ENCODE results near the gene TFB1M. TPM values are rescaled to one million over a fixed set of nuclear protein-coding genes. Genes with fewer than 3 reads are reported as not detected.

TFB1M gene
- total RNA-seq, 4 donors from 2014 or later = 6.7 to 20.3 (median 14.9) TPM

DNA sequence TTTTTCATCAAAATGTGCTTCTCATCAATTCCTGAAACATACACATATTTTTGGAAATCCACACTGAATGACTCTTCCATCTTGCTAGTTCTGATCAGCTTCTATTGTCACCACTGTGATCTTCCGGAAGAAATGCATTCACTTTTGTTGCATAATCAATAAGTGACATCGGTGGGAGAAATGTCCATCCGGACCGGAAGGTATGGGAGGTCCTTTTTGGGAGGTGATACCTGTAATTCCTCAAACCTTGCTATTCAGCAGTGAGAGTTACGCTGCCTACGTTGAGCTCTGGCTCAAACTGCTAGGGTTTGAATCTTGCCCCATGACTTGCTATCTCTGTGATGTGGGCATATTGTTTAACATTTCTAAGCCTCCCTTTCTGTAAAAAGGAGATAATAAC is 16.6 kb upstream of the TFB1M start:
- Histone ChIP-seq H3K27me3 (no peaks in the 10 kb centered on the region), H3K9me3 (no peaks in the 10 kb centered on the region), H3K36me3 (no peaks in the 10 kb centered on the region), H3K4me3 (no peak overlapping the region), H3K27ac (no peak overlapping the region), H3K4me1 (peaks cover 3% of the 10 kb centered on the region)
- TF ChIP-seq, protein P1, sequence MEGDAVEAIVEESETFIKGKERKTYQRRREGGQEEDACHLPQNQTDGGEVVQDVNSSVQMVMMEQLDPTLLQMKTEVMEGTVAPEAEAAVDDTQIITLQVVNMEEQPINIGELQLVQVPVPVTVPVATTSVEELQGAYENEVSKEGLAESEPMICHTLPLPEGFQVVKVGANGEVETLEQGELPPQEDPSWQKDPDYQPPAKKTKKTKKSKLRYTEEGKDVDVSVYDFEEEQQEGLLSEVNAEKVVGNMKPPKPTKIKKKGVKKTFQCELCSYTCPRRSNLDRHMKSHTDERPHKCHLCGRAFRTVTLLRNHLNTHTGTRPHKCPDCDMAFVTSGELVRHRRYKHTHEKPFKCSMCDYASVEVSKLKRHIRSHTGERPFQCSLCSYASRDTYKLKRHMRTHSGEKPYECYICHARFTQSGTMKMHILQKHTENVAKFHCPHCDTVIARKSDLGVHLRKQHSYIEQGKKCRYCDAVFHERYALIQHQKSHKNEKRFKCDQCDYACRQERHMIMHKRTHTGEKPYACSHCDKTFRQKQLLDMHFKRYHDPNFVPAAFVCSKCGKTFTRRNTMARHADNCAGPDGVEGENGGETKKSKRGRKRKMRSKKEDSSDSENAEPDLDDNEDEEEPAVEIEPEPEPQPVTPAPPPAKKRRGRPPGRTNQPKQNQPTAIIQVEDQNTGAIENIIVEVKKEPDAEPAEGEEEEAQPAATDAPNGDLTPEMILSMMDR (IDR thresholded peaks at IDR 0.05) = no peak
- DNase-seq (ENCODE audit: low spot score in 2 of 2) = no peak
- 90% methylated on average over 6 of the region's 6 CpGs for whole genome bisulfite sequencing

DNA sequence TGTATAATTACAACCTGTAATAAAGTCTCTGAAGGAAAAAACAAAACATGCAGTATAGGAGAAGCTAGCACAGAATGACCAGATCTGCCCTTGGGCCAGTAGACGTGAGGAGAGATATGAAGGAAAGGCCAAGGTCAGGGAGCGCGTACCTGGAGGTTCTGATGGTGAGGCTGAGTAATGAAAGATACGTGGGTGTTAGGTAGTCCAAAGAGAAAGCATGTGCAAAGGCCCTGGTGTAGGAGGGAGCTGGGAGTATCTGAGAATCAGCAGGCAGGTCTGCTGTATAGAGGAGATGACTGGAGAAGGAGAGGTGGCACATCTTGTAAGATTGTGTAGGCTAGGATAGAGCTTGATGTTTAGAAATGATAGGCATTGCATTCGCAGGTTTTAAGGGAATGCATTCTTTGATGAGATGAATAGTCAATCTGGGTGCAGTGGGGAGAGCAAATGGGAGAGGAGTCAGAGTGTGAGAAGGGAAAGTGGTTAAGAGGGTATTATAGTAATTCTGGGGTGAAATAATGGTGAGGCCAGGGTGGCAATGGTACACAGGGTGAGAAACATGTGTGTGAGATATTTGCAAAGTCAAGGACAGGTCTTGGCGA is 15.9 kb upstream of the TFB1M start:
- Histone ChIP-seq H3K36me3 (no peaks in the 10 kb centered on the region), H3K4me1 (peaks cover 3% of the 10 kb centered on the region), H3K27me3 (no peaks in the 10 kb centered on the region), H3K4me3 (no peak overlapping the region), H3K9me3 (no peaks in the 10 kb centered on the region), H3K27ac (no peak overlapping the region)
- 95% methylated on average over 6 of the region's 6 CpGs for WGBS
- DNase-seq (ENCODE audit: low spot score in 2 of 2) = no peak
- TF ChIP-seq POLR2A (IDR thresholded peaks at IDR 0.05) (no peak), POLR2AphosphoS5 (IDR thresholded peaks at IDR 0.05) (no peak), EP300 (IDR thresholded peaks at IDR 0.05) (no peak)
- TF ChIP-seq, protein P1 (IDR thresholded peaks at IDR 0.05) = no peak

DNA sequence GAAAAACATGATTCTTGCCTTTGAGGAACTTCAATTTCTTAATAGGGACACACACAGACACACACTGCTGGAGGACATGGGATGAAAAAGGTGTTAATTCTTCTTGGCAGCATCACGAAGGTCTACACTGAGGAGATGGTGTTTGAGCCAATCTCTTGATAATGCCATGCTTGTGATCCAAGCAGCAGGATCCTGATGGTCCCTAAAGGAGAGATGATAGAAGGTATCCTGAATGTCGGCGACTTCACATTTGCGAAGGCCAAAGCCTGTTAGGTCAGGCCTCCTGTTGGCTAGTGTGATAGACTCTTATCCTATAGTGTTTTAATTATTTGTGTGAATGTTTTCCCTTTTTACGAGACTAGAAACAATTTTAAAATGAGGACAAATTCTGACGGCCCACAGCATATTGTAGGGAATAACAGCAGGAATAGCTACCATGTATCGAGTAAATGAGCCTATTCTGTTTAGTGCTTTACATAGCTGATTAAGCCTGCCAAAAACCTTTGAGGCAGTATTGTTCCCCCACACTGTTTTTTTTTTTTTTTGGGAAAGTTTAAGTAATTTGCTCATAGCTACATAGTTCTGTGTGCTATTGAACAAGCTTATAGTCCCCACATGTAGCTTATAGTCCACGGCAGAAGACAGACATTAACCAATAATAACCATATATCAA is 15.3 kb upstream of the TFB1M start:
- no peaks in the 10 kb centered on the region for H3K27me3 ChIP-seq
- WGBS = 95% methylated on average over 8 of the region's 8 CpGs
- H3K36me3 ChIP-seq = no peaks in the 10 kb centered on the region
- H3K4me3 ChIP-seq = no peak overlapping the region
- TF ChIP-seq POLR2AphosphoS5 (IDR thresholded peaks at IDR 0.05) (no peak), EP300 (IDR thresholded peaks at IDR 0.05) (no peak)
- no peak overlapping the region for H3K27ac ChIP-seq
- DNase-seq (ENCODE audit: low spot score in 2 of 2) = no peak
- H3K4me1 ChIP-seq = peaks cover 3% of the 10 kb centered on the region
- no peaks in the 10 kb centered on the region for H3K9me3 ChIP-seq

DNA sequence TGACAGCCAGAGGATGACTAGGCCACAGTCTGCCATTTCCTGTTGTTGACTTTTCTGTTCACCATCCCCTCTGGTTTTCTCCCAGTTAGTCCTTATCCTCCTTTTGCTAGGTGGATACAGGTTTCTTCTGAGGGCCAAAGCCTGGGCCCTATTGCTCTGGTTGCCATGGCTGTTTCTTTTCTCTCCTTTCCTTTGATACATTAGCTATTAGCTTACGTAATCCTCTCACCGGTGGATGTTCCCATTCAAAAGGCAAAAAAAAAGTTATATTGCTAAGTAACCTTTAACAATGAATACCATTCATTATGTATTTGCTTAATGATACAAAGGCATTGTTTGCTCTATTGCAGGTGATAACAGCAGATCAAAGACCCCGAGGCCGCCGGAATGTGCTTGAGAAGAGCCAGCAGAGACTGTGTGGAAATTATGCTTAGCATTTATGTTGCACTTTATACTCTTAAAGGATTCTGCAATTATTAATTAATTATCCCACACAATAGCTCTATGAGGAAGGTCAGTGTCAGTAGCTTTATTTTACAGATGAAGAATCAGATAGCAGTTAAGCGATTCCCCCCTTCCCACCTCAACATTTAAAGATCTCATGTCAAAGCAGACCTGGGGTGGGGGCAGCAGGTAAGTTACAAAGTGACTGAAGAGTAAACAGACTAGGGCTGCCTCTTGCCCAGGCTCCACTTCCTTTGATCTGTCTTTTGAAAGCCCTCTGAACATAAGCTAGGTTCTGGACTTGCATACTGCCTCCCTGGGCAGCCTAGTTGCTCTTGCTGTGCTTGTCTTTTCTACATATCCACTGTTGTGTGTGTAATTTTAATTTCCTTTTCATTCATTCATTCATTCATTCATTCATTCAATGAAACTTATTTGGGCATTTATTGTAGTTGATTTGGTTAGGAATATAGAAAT is 14.5 kb upstream of the TFB1M start:
- Histone ChIP-seq H3K27ac (no peak overlapping the region), H3K4me3 (no peak overlapping the region), H3K36me3 (no peaks in the 10 kb centered on the region), H3K4me1 (peaks cover 3% of the 10 kb centered on the region), H3K27me3 (no peaks in the 10 kb centered on the region), H3K9me3 (no peaks in the 10 kb centered on the region)
- 72% methylated on average over 6 of the region's 6 CpGs for WGBS
- no peak for TF ChIP-seq EP300 (IDR thresholded peaks at IDR 0.05)
- TF ChIP-seq POLR2A (IDR thresholded peaks at IDR 0.05) = no peak
- TF ChIP-seq, protein P1 (IDR thresholded peaks at IDR 0.05) = no peak
- TF ChIP-seq POLR2AphosphoS5 (IDR thresholded peaks at IDR 0.05) = no peak
- DNase-seq (ENCODE audit: low spot score in 2 of 2) = no peak

DNA sequence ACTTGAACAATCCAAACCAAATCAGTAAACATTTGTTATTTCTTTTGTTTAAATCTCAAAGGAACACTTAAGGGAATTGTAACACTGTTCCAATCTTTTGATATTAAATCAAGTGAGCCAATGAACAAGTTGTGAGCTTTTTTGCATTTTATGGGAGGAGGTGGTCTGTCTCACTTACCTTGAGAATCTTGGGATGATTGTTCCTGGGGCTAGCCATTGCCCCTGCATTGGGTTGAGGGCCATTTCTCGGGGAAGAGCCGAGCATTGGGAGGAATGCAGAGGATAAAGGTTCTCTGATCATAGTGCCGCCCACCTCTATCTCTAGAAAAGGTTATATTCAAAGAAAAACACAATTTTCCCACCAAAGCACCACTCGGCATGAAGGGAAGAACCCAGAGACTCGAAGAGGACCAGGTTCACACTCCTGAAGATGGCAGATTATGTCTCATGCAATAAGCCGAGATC is 13.8 kb upstream of the TFB1M start:
- Histone ChIP-seq H3K9me3 (no peaks in the 10 kb centered on the region), H3K27me3 (no peaks in the 10 kb centered on the region), H3K36me3 (no peaks in the 10 kb centered on the region), H3K4me1 (peaks cover 3% of the 10 kb centered on the region), H3K4me3 (no peak overlapping the region), H3K27ac (no peak overlapping the region)
- DNase-seq (ENCODE audit: low spot score in 2 of 2) = no peak
- TF ChIP-seq, protein P1 (IDR thresholded peaks at IDR 0.05) = no peak
- TF ChIP-seq EP300 (IDR thresholded peaks at IDR 0.05) = no peak
- TF ChIP-seq POLR2AphosphoS5 (IDR thresholded peaks at IDR 0.05) = no peak
- TF ChIP-seq POLR2A (IDR thresholded peaks at IDR 0.05) = no peak
- WGBS = 95% methylated on average over 6 of the region's 6 CpGs

Measured in suprapubic skin (tissue), 4 donors.